Endothelial cell of umbilical vein (primary cell): ENCODE data around the gene PRSS57. TPM values are rescaled to one million over a fixed set of nuclear protein-coding genes. Genes with fewer than 3 reads are reported as not detected.

Experiments used
- BruUV-seq: library from RNA; stranded (reverse); fragments of 400-500 nt; replicated peaks from 2 replicates; lab custom pipeline; 2021; lab: Mats Ljungman, UMichigan
- CTCF ChIA-PET: fragments of 300-600, 350-600 bp; sonication (Branson Sonifier 250); formaldehyde crosslinking; loops from one replicate; lab custom pipeline; 2021; ENCODE audit warnings: antibody characterized with exemption, inconsistent platforms; lab: Charles Lee
- POLR2A ChIA-PET: fragments of 300-600, 350-600 bp; sonication (Branson Sonifier 250); formaldehyde crosslinking; loops from one replicate; lab custom pipeline; 2021; ENCODE audit warnings: antibody characterized with exemption, inconsistent platforms; lab: Charles Lee
- DNase-seq: peaks from one replicate; pipeline ENCODE4 v3.0.0-alpha.2; 2011; ENCODE audit warnings: low read depth, low spot score
- FAIRE-seq: peaks from 2 replicates; lab custom pipeline; 2011; peaks lifted over from hg19 to GRCh38; lab: Jason Lieb, UNC
- H2AFZ ChIP-seq: 2 replicates; pipeline ENCODE4 v1.6.0; 2012; ENCODE audit warnings: low read depth, low read length, control low read depth, inconsistent platforms
- H3K27ac ChIP-seq: 2 replicates; pipeline ENCODE4 v1.5.1; 2011; ENCODE audit warnings: low read depth, mild to moderate bottlenecking, control low read depth, low read length, moderate library complexity; ENCODE audit not compliant: insufficient read depth
- H3K27me3 ChIP-seq, 2 experiments: 2 replicates each; pipeline versions ENCODE4 v1.6.0 to v1.6.1; 2011; ENCODE audit warnings: low read length in 2 of 2, mixed read lengths in 1 of 2; ENCODE audit not compliant: control insufficient read depth in 2 of 2, insufficient read depth in 2 of 2
- H3K36me3 ChIP-seq, 2 experiments: 2 replicates in 1 of 2; 3 replicates in 1 of 2; pipeline ENCODE4 v1.5.1; 2011; ENCODE audit warnings: low read length in 2 of 2, mild to moderate bottlenecking in 1 of 2, moderate library complexity in 1 of 2; ENCODE audit not compliant: control insufficient read depth in 2 of 2, insufficient read depth in 2 of 2; ENCODE audit errors: extremely low read depth in 1 of 2
- H3K4me1 ChIP-seq: 3 replicates; pipeline ENCODE4 v1.5.1; 2011; ENCODE audit warnings: mild to moderate bottlenecking, low read length; ENCODE audit not compliant: control insufficient read depth, insufficient read depth; ENCODE audit errors: extremely low read depth
- H3K4me2 ChIP-seq: 2 replicates; pipeline ENCODE4 v1.6.1; 2011; ENCODE audit warnings: low read length, control low read depth, mixed read lengths; ENCODE audit not compliant: insufficient read depth
- H3K4me3 ChIP-seq, 3 experiments: fragments of 200-600 bp in 1 of 3; sonication (generic), shearing (Covaris generic) in 1 of 3; replicated peaks in 1 of 3; 2 replicates each; pipeline ENCODE4 v1.5.1; 2011 to 2016; ENCODE audit warnings: control low read depth in 3 of 3, low read length in 3 of 3, mild to moderate bottlenecking in 2 of 3, inconsistent platforms in 1 of 3, low read depth in 1 of 3, moderate library complexity in 1 of 3; ENCODE audit not compliant: insufficient read depth in 1 of 3
- H3K79me2 ChIP-seq: 2 replicates; pipeline ENCODE4 v1.6.0; 2012; ENCODE audit warnings: low read length, inconsistent platforms; ENCODE audit not compliant: control insufficient read depth, insufficient read depth
- H3K9ac ChIP-seq: replicated peaks from 2 replicates; pipeline ENCODE3; 2011; ENCODE audit warnings: low read length, control low read depth; ENCODE audit not compliant: insufficient read depth; ENCODE audit errors: extremely low read depth
- H3K9me1 ChIP-seq: replicated peaks from 3 replicates; pipeline ENCODE4 v1.6.0; 2011; ENCODE audit warnings: mild to moderate bottlenecking, low read length; ENCODE audit not compliant: control insufficient read depth, insufficient read depth; ENCODE audit errors: extremely low read depth
- H3K9me3 ChIP-seq: replicated peaks from 2 replicates; pipeline ENCODE4 v1.5.1; 2012; ENCODE audit warnings: low read length, inconsistent platforms; ENCODE audit not compliant: control insufficient read depth, insufficient read depth
- H4K20me1 ChIP-seq: replicated peaks from 2 replicates; pipeline ENCODE3; 2011; ENCODE audit warnings: mild to moderate bottlenecking, low read length; ENCODE audit not compliant: control insufficient read depth, insufficient read depth; ENCODE audit errors: extremely low read depth
- EZH2 ChIP-seq: IDR thresholded peaks from 2 replicates; pipeline ENCODE4 v1.6.1; 2012; ENCODE audit warnings: borderline replicate concordance, low read depth, mild to moderate bottlenecking, moderate library complexity, low read length, inconsistent platforms; ENCODE audit not compliant: severe bottlenecking
- FOS ChIP-seq: IDR thresholded peaks from 2 replicates; pipeline ENCODE4 v1.6.1; 2011; ENCODE audit warnings: mild to moderate bottlenecking, low read length, moderate library complexity, borderline replicate concordance; ENCODE audit not compliant: insufficient read depth
- GATA2 ChIP-seq: IDR thresholded peaks from 2 replicates; pipeline ENCODE4 v1.7.0; 2011; ENCODE audit warnings: low read depth, mild to moderate bottlenecking, moderate library complexity, mixed read lengths, low read length; ENCODE audit not compliant: insufficient read length, insufficient read depth
- JUN ChIP-seq: IDR thresholded peaks from 2 replicates; pipeline ENCODE4 v1.6.1; 2011; ENCODE audit warnings: borderline replicate concordance, low read depth; ENCODE audit not compliant: insufficient read length, insufficient read depth
- MYC ChIP-seq: IDR thresholded peaks from one replicate; pipeline ENCODE4 v1.6.1; 2011; ENCODE audit warnings: mild to moderate bottlenecking, low read depth, low read length
- POLR2A ChIP-seq: IDR thresholded peaks from 2 replicates; pipeline ENCODE4 v1.6.1; 2012; ENCODE audit warnings: low read depth, mild to moderate bottlenecking, control low read depth, low read length
- POLR2AphosphoS5 ChIP-seq: IDR thresholded peaks from 2 replicates; pipeline ENCODE4 v1.6.1; 2012; ENCODE audit warnings: low read depth, mild to moderate bottlenecking, control low read depth, low read length, moderate library complexity; ENCODE audit not compliant: insufficient read depth
- dilution Hi-C: fragments of 300-500 bp; cut with MboI; formaldehyde crosslinking; loops from one replicate; pipeline ENCODE4 v1.15.0; 2019; ENCODE audit warnings: low sequenced_read_pairs; ENCODE audit not compliant: extremely low pct_ligation_motif_present
- intact Hi-C: fragments of 100-400 bp; cut with micrococcal nuclease; formaldehyde crosslinking; loops from one replicate; pipeline ENCODE4 v1.10.0; 2022
- polyA plus RNA-seq, 4 experiments: library from polyadenylated mRNA; depleted of rRNA in 3 of 4; stranded (reverse) in 3 of 4; unstranded in 1 of 4; fragments of >200 nt; gene quantifications; 2 replicates each; pipeline versions ENCODE4 v1.2.1 to v1.2.3, GENCODE V29; 2011 to 2012; ENCODE audit warnings: missing spikeins in 1 of 4
- total RNA-seq: library from RNA; stranded (reverse); gene quantifications from 2 replicates; pipeline ENCODE4 v1.2.3, GENCODE V29; 2021
- TF ChIP-seq, protein P1 (sequence below): IDR thresholded peaks from 2 replicates; pipeline ENCODE4 v1.6.1; 2011; ENCODE audit not compliant: insufficient read depth, insufficient read length
- TF ChIP-seq, protein P2 (sequence below), 2 donors: IDR thresholded peaks; 1 replicate in 1 of 2; 2 replicates in 1 of 2; pipeline ENCODE4 v1.5.1; 2011; ENCODE audit warnings: low read length in 2 of 2, mild to moderate bottlenecking in 2 of 2, moderate library complexity in 2 of 2, control low read depth in 1 of 2, inconsistent platforms in 1 of 2, low read depth in 1 of 2; ENCODE audit not compliant: insufficient read depth in 1 of 2; ENCODE audit errors: extremely low read depth in 1 of 2

PRSS57 gene
- total and polyA plus RNA-seq, 2 donors (not counting 3 experiments of a cell fraction or from before 2014, with no cell fraction given) = not detected

- Histone ChIP-seq H2AFZ (no peak overlapping the region), H3K27ac (no peak overlapping the region), H3K9me1 (no peaks in the 10 kb centered on the region), H3K36me3 (no peaks in the 10 kb centered on the region), H3K4me2 (no peak overlapping the region), H3K27me3 (no peaks in the 10 kb centered on the region), H3K4me3 (no peak overlapping the region), H4K20me1 (no peaks in the 10 kb centered on the region), H3K9ac (no peak overlapping the region), H3K9me3 (no peaks in the 10 kb centered on the region), H3K79me2 (no peaks in the 10 kb centered on the region), H3K4me1 (no peaks in the 10 kb centered on the region)
- CTCF ChIA-PET = interaction anchor here (0.7 to 1.3 kb wide), 3 partner anchors 8 to 18 kb away, joined by 3 read pairs; no protein-coding TSS in a partner anchor
- FAIRE-seq (no peak), DNase-seq (no peak)
- BruUV-seq = no TSS peak
- dilution Hi-C loops (no loop called here), intact Hi-C loops (no loop called here)
- no peak for TF ChIP-seq GATA2
- TF ChIP-seq POLR2A = no peak
- TF ChIP-seq FOS = no peak
- TF ChIP-seq POLR2AphosphoS5 = no peak
- TF ChIP-seq EZH2 = no peak
- TF ChIP-seq JUN = no peak
- TF ChIP-seq, protein P1, sequence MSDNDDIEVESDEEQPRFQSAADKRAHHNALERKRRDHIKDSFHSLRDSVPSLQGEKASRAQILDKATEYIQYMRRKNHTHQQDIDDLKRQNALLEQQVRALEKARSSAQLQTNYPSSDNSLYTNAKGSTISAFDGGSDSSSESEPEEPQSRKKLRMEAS = no peak
- TF ChIP-seq, protein P2, sequence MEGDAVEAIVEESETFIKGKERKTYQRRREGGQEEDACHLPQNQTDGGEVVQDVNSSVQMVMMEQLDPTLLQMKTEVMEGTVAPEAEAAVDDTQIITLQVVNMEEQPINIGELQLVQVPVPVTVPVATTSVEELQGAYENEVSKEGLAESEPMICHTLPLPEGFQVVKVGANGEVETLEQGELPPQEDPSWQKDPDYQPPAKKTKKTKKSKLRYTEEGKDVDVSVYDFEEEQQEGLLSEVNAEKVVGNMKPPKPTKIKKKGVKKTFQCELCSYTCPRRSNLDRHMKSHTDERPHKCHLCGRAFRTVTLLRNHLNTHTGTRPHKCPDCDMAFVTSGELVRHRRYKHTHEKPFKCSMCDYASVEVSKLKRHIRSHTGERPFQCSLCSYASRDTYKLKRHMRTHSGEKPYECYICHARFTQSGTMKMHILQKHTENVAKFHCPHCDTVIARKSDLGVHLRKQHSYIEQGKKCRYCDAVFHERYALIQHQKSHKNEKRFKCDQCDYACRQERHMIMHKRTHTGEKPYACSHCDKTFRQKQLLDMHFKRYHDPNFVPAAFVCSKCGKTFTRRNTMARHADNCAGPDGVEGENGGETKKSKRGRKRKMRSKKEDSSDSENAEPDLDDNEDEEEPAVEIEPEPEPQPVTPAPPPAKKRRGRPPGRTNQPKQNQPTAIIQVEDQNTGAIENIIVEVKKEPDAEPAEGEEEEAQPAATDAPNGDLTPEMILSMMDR (IDR thresholded peaks at IDR 0.05; ENCODE audit: extremely low read depth in 1 of 2, insufficient read depth in 1 of 2, low read depth in 1 of 2, low read length in 2 of 2) = no peak
- TF ChIP-seq MYC = no peak
- POLR2A ChIA-PET = no interaction called here
Observed at GRCh38 chr19:742540-743075, 47.4 kb upstream of the PRSS57 start.
